HCT116 (cell line): ENCODE data around the gene LMTK3. TPM values are rescaled to one million over a fixed set of nuclear protein-coding genes. Genes with fewer than 3 reads are reported as not detected.

ENCODE experiments used
- ATAC-seq: fragments of 200-7000 bp; cut with Tn5 transposase; 2 replicates; pipeline ENCODE4 v1.9.1; 2020; ENCODE audit warnings: mild to moderate bottlenecking, moderate library complexity
- BruUV-seq: library from RNA; stranded (reverse); fragments of 400-500 nt; replicated peaks from 2 replicates; lab custom pipeline; 2021; lab: Mats Ljungman, UMichigan
- CTCF ChIA-PET: fragments of 300-600 bp; sonication (Branson Sonifier 250); formaldehyde crosslinking; loops from one replicate; lab custom pipeline; 2021; ENCODE audit warnings: antibody characterized with exemption; lab: Charles Lee
- POLR2A ChIA-PET: fragments of 300-600, 350-600 bp; sonication (Branson Sonifier 250); formaldehyde crosslinking; loops from one replicate; lab custom pipeline; 2021; ENCODE audit warnings: antibody characterized with exemption; lab: Charles Lee
- RAD21 ChIA-PET, 2 experiments: fragments of 300-600 bp; sonication (Branson Sonifier 250); formaldehyde crosslinking; loops; one replicate each; lab custom pipeline; 2023; ENCODE audit warnings: low total read pairs in 2 of 2; ENCODE audit not compliant: uncharacterized antibody in 2 of 2, unreplicated experiment in 2 of 2, low non-redundant PET in 1 of 2; lab: Charles Lee
- DNase-seq: peaks from one replicate; pipeline ENCODE4 v3.0.0-alpha.2; 2010; ENCODE audit warnings: low read depth, low spot score
- H2AFZ ChIP-seq: fragments of 200-600 bp; shearing (Covaris generic), sonication (generic); 2 replicates; pipeline ENCODE4 v1.6.1; 2017; ENCODE audit warnings: low read depth, mixed run types, mixed read lengths, antibody characterized with exemption, low read length; ENCODE audit not compliant: poor library complexity, severe bottlenecking
- H3K27ac ChIP-seq: 2 replicates; pipeline ENCODE4 v1.5.1; 2012; ENCODE audit warnings: low read depth, low read length
- H3K27me3 ChIP-seq: fragments of 200-600 bp; sonication (generic); 2 replicates; pipeline ENCODE4 v1.6.1; 2016; ENCODE audit warnings: mixed run types, low read length, mixed read lengths; ENCODE audit not compliant: insufficient read depth
- H3K36me3 ChIP-seq, 2 experiments: fragments of 200-500 bp in 1 of 2; fragments of 200-600 bp in 1 of 2; sonication (Bioruptor generic) in 1 of 2; sonication (generic) in 1 of 2; 2 replicates each; pipeline versions ENCODE4 v1.5.1 to v1.6.1; 2014 to 2016; ENCODE audit warnings: low read length in 2 of 2, inconsistent platforms in 1 of 2, mixed read lengths in 1 of 2, mixed run types in 1 of 2; ENCODE audit not compliant: insufficient read depth in 2 of 2, control insufficient read depth in 1 of 2
- H3K4me1 ChIP-seq, 2 experiments: fragments of 200-600 bp in 1 of 2; sonication (generic) in 1 of 2; 2 replicates each; pipeline versions ENCODE4 v1.5.1 to v1.6.1; 2012 to 2017; ENCODE audit warnings: low read length in 2 of 2, inconsistent platforms in 1 of 2, mild to moderate bottlenecking in 1 of 2, mixed read lengths in 1 of 2, mixed run types in 1 of 2, moderate library complexity in 1 of 2; ENCODE audit not compliant: insufficient read depth in 2 of 2, control insufficient read depth in 1 of 2
- H3K4me2 ChIP-seq: fragments of 200-600 bp; sonication (generic); 2 replicates; pipeline ENCODE4 v1.6.1; 2017; ENCODE audit warnings: mixed run types, low read length, mixed read lengths
- H3K4me3 ChIP-seq, 2 experiments: fragments of 200-600 bp in 1 of 2; sonication (generic) in 1 of 2; replicated peaks in 1 of 2; 2 replicates each; pipeline ENCODE4 v1.5.1; 2011 to 2016; ENCODE audit warnings: low read length in 2 of 2, control low read depth in 1 of 2, low read depth in 1 of 2, mild to moderate bottlenecking in 1 of 2, mixed read lengths in 1 of 2, mixed run types in 1 of 2
- H3K79me2 ChIP-seq: fragments of 200-600 bp; sonication (generic); 2 replicates; pipeline ENCODE4 v1.6.1; 2017; ENCODE audit warnings: mild to moderate bottlenecking, mixed run types, low read length, moderate library complexity, mixed read lengths; ENCODE audit not compliant: insufficient read depth
- H3K9ac ChIP-seq: fragments of 200-600 bp; sonication (generic); 2 replicates; pipeline ENCODE4 v1.6.1; 2016; ENCODE audit warnings: low read length, mixed read lengths
- H3K9me2 ChIP-seq: fragments of 200-600 bp; sonication (generic), shearing (Covaris generic); 2 replicates; pipeline ENCODE4 v1.6.1; 2017; ENCODE audit warnings: mixed run types, mild to moderate bottlenecking, moderate library complexity; ENCODE audit not compliant: insufficient read depth
- H3K9me3 ChIP-seq, 2 experiments: fragments of 200-500 bp in 1 of 2; fragments of 200-600 bp in 1 of 2; sonication (Bioruptor generic) in 1 of 2; sonication (generic) in 1 of 2; 2 replicates each; pipeline ENCODE4 v1.6.1; 2014 to 2017; ENCODE audit warnings: low read length in 2 of 2, mixed read lengths in 2 of 2, inconsistent platforms in 1 of 2, low read depth in 1 of 2, mild to moderate bottlenecking in 1 of 2, mixed run types in 1 of 2, moderate library complexity in 1 of 2; ENCODE audit not compliant: control insufficient read depth in 1 of 2, insufficient read depth in 1 of 2
- H4K20me1 ChIP-seq: fragments of 200-600 bp; sonication (generic), shearing (Covaris generic); 2 replicates; pipeline ENCODE4 v1.6.1; 2017; ENCODE audit warnings: mixed run types, mild to moderate bottlenecking, moderate library complexity; ENCODE audit not compliant: insufficient read depth
- CBX3 ChIP-seq: IDR thresholded peaks from 2 replicates; pipeline ENCODE4 v1.6.1; 2012; ENCODE audit warnings: low read depth
- EZH2 ChIP-seq: fragments of 200-600 bp; sonication (generic); IDR thresholded peaks from 2 replicates; pipeline ENCODE4 v1.6.1; 2017; ENCODE audit warnings: antibody characterized with exemption, mixed run types
- FOSL1 ChIP-seq: IDR thresholded peaks from 2 replicates; pipeline ENCODE4 v1.6.1; 2012; ENCODE audit warnings: low read depth
- MAX ChIP-seq: IDR thresholded peaks from 2 replicates; pipeline ENCODE4 v1.6.1; 2012
- POLR2A ChIP-seq: IDR thresholded peaks from 2 replicates; pipeline ENCODE4 v1.7.0; 2011; ENCODE audit warnings: borderline replicate concordance; ENCODE audit not compliant: insufficient read depth, insufficient read length; ENCODE audit errors: extremely low read depth
- POLR2AphosphoS5 ChIP-seq: IDR thresholded peaks from 2 replicates; pipeline ENCODE4 v1.6.1; 2011; ENCODE audit warnings: mild to moderate bottlenecking, low read depth, low read length, moderate library complexity
- SIN3A ChIP-seq: IDR thresholded peaks from 2 replicates; pipeline ENCODE4 v1.6.1; 2012; ENCODE audit warnings: low read depth
- ZFX ChIP-seq: fragments of 450-650 bp; IDR thresholded peaks from 2 replicates; pipeline ENCODE4 v1.6.1; 2017
- intact Hi-C: fragments of 100-400 bp; cut with micrococcal nuclease; formaldehyde crosslinking; loops from 2 replicates; pipeline ENCODE4 v1.10.0; 2022
- total RNA-seq: library from RNA; stranded (reverse); gene quantifications from one replicate; pipeline ENCODE4 v1.2.1, GENCODE V29; 2021; ENCODE audit not compliant: unreplicated experiment

Gene LMTK3
- total RNA-seq, 1 experiment from 2014 or later: 19.9 TPM

- POLR2A ChIA-PET: interaction anchor here (0.5 to 0.9 kb wide), 2 partner anchors 16 to 48 kb away, joined by 3 read pairs; no protein-coding TSS in a partner anchor
- no peaks in the 10 kb centered on the region for H3K27me3 ChIP-seq
- no peak for DNase-seq
- H2AFZ ChIP-seq: no peak overlapping the region
- peak; percentile 11; the same call in 1 of the 2 replicates for ATAC-seq
- CTCF ChIA-PET: interaction anchor here (0.6 to 1.1 kb wide), 2 partner anchors 55 to 574 kb away, joined by 3 read pairs; no protein-coding TSS in a partner anchor
- peak overlapping the region; percentile 33; the same call in 1 of the 2 replicates for H3K27ac ChIP-seq
- intact Hi-C loops: no loop called here
- peak overlapping the region; percentile 65 for H3K4me2 ChIP-seq
- peak overlapping the region; percentile 4; the same call in 1 of the 2 replicates for H3K9ac ChIP-seq
- H3K9me3 ChIP-seq: no peaks in the 10 kb centered on the region
- no peaks in the 10 kb centered on the region for H4K20me1 ChIP-seq
- peaks cover 57 to 75% of the 10 kb centered on the region in 2 experiments for H3K4me1 ChIP-seq
- H3K4me3 ChIP-seq: no peak overlapping the region
- H3K79me2 ChIP-seq: no peaks in the 10 kb centered on the region
- no peaks in the 10 kb centered on the region for H3K9me2 ChIP-seq
- no peaks in the 10 kb centered on the region for H3K36me3 ChIP-seq
- TF ChIP-seq MAX: no peak
- TF ChIP-seq POLR2A: no peak
- no peak for TF ChIP-seq POLR2AphosphoS5
- TF ChIP-seq EZH2: no peak
- TF ChIP-seq SIN3A: no peak
- BruUV-seq: no TSS peak
- RAD21 ChIA-PET: interaction anchor here in 1 of 2 experiments (0.6 kb wide), 1 partner anchor 39 kb away, joined by 5 read pairs; no protein-coding TSS in a partner anchor
These were observed 42.2 kb upstream of the LMTK3 start for GRCh38 chr19:48553676-48554384.

GRCh38 chr19:48552406-48553322 is 41.0 kb upstream of the LMTK3 start:
- no peaks in the 10 kb centered on the region for H3K27me3 ChIP-seq
- BruUV-seq: no TSS peak
- no peak overlapping the region for H3K27ac ChIP-seq
- H3K9ac ChIP-seq: no peak overlapping the region
- TF ChIP-seq FOSL1: peak; percentile 46
- peak; percentile 15; the same call in 1 of the 2 replicates for TF ChIP-seq MAX
- no peak for TF ChIP-seq CBX3
- TF ChIP-seq ZFX: no peak
- no peak overlapping the region for H3K4me3 ChIP-seq
- intact Hi-C loops: no loop called here
- H3K9me2 ChIP-seq: no peaks in the 10 kb centered on the region
- H3K4me1 ChIP-seq: peaks cover 49 to 64% of the 10 kb centered on the region in 2 experiments
- ChIA-PET RAD21 (no interaction called here), CTCF (no interaction called here), POLR2A (interaction anchor here (1.0 kb wide), 1 partner anchor 25 kb away, joined by 3 read pairs; no protein-coding TSS in a partner anchor)
- ATAC-seq (0 out of 2 replicates have a peak, but pooled peaks have one; percentile 5), DNase-seq (no peak)
- no peaks in the 10 kb centered on the region for H3K79me2 ChIP-seq
- no peak overlapping the region for H2AFZ ChIP-seq
- H3K9me3 ChIP-seq: no peaks in the 10 kb centered on the region
- no peaks in the 10 kb centered on the region for H4K20me1 ChIP-seq
- peak overlapping the region; percentile 55 for H3K4me2 ChIP-seq
- H3K36me3 ChIP-seq: no peaks in the 10 kb centered on the region
